Hepatocyte (in vitro differentiated cells): ENCODE results near the gene MEF2A.

ENCODE experiments used
- CTCF ChIP-seq: fragments of 200-600 bp; sonication (generic); IDR thresholded peaks from 2 replicates; pipeline ENCODE4 v1.5.1; 2016; ENCODE audit warnings: antibody characterized with exemption, mild to moderate bottlenecking; ENCODE audit not compliant: poor library complexity
- EZH2 ChIP-seq: fragments of 200-600 bp; sonication (generic); IDR thresholded peaks from 2 replicates; pipeline ENCODE4 v1.6.1; 2016; ENCODE audit warnings: antibody characterized with exemption, mild to moderate bottlenecking, borderline replicate concordance

GRCh38 chr15:99727733-99728132 is 161.9 kb downstream of the MEF2A start:
- TF ChIP-seq CTCF (no peak), EZH2 (no peak)
